Measurements from ENCODE around the gene GORAB.

Gene GORAB, protein sequence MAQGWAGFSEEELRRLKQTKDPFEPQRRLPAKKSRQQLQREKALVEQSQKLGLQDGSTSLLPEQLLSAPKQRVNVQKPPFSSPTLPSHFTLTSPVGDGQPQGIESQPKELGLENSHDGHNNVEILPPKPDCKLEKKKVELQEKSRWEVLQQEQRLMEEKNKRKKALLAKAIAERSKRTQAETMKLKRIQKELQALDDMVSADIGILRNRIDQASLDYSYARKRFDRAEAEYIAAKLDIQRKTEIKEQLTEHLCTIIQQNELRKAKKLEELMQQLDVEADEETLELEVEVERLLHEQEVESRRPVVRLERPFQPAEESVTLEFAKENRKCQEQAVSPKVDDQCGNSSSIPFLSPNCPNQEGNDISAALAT

DNA sequence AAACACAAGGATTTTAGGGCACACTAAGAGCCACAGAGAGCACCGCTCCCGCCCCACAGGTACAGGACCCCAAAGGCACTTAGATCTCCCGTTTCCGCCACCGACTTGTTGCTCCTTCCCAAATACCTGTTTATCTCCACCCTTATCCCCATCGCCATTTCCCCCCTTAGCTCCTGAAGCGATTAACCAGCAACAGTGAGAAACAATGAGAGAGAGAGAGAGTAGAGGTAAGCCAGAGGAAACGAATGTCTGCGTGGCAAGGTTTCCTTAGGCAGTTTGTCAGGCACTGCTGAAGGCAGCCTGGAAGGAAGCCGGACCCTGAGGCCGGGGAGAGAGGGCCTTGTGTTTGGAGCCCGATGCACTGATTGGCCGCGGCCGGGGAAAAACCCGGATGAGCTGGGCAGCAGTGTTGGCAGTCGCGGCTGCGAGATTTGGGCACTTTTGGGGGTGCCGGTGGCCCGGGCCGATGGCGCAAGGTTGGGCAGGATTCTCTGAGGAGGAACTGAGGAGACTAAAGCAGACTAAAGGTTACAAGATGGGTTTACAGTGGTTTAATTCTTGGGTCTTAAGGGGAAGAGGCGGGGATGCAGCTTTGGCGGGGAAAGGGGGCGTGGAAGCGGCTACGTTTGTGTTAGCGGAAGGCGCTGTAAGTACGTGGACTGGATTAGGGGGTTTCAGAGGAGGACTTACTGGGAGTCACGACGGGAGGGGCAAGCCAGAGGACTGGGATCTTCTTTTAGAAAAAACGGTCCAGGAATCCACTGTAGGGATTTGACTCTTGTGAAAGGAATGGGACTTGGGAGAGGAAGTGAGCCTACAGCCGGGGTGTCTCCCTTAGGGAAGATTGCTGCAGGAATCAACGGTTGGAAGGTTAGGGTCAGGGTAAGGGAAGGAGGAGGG, at the start of gene GORAB:
Gene GORAB (plus strand): TSS at position 409 of the 900 bp plus-strand sequence. CDS start 58 bp downstream, at position 467.
- peak; percentile 91 for DNase-seq (ENCODE audit: low spot score)

- DNase-seq (ENCODE audit: low spot score): no peak
Observed at GRCh38 chr1:170483051-170483450, 48.9 kb upstream of the GORAB start.

GRCh38 chr1:170487503-170487902, 44.5 kb upstream of the GORAB start:
- no peak for DNase-seq (ENCODE audit: low spot score)

GRCh38 chr1:170491291-170491690, 40.7 kb upstream of the GORAB start:
- DNase-seq (ENCODE audit: low spot score): no peak

DNA sequence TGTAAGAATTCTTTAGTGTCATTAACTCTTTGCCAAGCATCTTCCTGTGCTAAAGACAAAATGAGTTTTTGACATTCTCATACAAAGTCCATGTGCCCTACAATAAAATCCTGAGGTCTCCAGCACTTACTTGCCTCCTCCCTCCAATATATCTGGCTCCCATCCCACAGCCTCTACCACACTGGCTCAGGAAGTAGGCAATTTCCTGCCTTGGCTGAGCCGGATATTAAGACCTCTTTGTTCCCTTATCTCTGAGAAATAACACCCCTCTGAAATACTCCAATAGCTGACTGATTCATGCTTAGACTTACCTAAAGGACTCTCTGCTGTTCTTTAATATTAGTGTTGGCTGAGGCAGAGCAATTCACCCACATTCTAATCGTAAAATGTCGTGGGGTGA, 37.6 kb upstream of the GORAB start:
- DNase-seq (ENCODE audit: low spot score): no peak

DNA sequence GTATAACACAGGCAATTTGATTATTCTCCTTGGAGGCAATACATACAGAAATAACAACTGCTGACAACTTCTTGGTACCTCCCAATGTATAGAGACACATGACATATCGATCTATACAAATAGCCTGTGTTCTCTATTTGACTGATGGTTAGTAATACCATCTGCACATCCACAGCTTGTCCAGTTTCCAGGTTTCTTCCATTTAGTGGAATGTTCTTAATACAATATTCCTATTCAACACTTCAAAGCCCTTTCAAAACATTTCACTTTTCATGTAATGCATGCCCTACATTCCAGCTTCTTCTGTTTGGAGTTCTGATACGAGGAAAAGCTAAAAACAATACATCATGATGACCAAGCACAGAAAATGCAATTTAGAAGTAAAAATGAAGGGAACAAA, 37.0 kb upstream of the GORAB start:
- DNase-seq (ENCODE audit: low spot score): no peak

DNA sequence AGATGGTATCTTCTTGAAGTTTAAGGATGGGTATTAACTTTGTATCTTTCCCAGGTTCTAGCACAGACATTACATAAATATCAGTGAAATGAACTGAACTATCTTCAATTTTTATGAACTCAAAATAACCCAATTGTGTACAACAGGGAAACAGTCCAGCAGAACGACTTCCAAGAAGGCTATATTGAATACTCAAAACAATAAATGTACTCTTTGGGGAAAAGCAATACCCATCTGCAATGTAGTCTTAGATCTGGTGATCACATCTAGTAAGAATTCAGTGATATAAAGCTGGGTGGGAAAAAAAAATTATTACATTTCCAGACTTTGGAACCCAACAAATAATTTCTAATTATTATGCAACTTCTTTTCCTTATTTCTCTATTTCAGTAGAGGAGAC, 33.1 kb upstream of the GORAB start:
- no peak for DNase-seq (ENCODE audit: low spot score)

DNA sequence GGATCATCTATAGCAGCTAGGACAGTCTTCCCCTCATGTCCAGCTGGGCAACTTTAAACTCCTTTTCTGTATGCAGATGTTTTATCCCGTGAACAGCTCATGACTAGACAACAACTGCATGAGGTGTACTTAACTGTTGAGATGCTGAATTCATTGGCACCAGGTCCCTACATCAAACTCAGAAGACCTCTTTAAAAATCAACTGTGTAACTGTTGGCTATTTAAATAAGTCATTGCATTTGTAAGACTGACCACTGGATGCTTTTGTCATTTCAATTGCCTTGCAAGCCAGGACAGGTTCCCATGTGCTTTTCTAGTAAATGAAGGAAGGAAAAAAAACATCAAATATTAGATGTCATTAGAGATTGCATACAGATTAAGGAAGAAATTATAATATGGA, 28.3 kb upstream of the GORAB start:
- no peak for DNase-seq (ENCODE audit: low spot score)

GRCh38 chr1:170510163-170510562, 21.8 kb upstream of the GORAB start:
- DNase-seq (ENCODE audit: low spot score): no peak

DNA sequence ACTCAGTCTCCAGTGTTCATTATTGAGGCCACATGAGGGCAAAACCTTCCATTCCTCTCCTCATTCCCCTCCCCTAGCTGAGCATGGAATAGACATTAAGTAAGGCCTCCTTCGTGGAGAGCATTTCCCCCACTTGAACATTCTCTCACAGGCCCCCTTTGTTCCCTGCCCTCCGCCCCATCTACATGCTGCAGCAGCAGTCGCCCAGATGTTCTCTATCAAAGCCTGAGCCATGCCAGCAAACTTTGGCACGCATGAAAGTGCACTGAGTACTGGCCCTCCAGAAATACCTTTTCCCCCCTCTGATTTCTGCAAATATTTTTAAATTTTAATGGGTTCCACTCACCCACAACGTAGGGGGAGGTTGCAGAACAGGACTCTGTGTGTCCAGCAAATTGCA, 20.9 kb upstream of the GORAB start:
- no peak for DNase-seq (ENCODE audit: low spot score)

GRCh38 chr1:170513138-170513537, 18.8 kb upstream of the GORAB start:
- DNase-seq (ENCODE audit: low spot score): no peak

DNA sequence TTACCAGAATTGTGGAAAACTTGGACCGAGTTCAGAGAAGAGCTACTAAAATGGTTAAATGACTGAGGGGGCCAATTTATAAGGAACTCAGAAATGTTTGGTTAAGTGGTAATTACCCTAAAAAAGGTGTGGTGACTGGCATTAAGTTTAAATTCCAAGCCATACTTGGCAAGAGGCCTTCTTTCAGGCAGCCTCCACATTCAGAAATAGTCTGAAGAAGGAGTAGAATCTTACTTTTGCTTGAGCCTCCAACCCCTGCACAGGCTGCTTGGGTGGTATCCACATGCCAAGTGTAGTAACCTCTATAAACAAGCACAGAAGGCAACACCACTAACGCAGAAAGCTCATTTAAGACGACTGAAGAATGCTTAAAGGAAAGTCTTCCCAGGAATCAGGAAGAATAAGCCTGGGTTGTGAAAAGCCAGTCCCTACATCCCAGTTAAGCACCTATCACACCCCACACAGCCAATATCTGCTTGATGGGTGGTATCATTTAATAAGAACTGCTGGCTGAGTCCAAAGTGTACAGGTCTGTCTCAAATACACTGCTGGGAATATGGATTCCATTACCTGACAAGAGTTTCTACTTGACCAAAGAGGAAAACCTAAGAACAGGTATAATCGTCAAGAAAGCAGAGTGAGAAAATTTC, 13.7 kb upstream of the GORAB start:
- DNase-seq (ENCODE audit: low spot score): no peak

GRCh38 chr1:170518965-170519364, 13.0 kb upstream of the GORAB start:
- DNase-seq (ENCODE audit: low spot score): no peak

GRCh38 chr1:170520601-170521000, 11.4 kb upstream of the GORAB start:
- DNase-seq (ENCODE audit: low spot score): no peak

GRCh38 chr1:170521818-170522217, 10.1 kb upstream of the GORAB start:
- DNase-seq (ENCODE audit: low spot score): no peak

- no peak for DNase-seq (ENCODE audit: low spot score)
Observed at GRCh38 chr1:170530972-170531757, 801 bp upstream of the GORAB start.

GRCh38 chr1:170533298-170533697, 1.3 kb downstream of the GORAB start:
- peak; percentile 49 for DNase-seq (ENCODE audit: low spot score)

DNA sequence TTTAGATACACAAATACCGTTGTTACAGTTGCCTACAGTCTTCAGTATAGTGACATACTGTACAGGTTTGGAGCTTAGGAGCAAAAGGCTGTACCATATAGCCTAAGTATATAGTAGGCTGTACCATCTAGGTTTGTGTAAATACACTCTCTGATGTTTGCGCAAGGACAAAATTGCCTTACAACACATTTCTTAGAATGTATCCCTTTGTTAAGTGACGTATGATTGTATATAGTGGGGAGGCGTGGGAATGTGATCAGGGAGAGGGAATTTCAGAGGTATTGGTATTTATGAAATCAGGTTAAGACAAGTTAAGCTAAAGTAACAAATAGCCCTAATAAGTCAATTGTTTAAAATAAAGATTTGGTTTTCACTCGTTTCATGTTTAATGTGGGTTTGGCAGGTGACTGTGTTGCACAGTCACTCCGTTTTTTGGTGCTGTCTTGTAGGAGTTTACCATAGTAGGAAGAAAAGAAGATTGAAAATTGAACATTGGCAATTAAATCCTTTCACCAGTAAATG, 2.7 kb downstream of the GORAB start:
- no peak for DNase-seq (ENCODE audit: low spot score)

GRCh38 chr1:170535418-170535817, 3.5 kb downstream of the GORAB start:
- no peak for DNase-seq (ENCODE audit: low spot score)

- DNase-seq (ENCODE audit: low spot score): no peak
Observed at GRCh38 chr1:170536924-170537551, 5.1 kb downstream of the GORAB start.

Measured in RKO (cell line).